ENCODE results near the gene TENT5C.

The TENT5C gene

DNA sequence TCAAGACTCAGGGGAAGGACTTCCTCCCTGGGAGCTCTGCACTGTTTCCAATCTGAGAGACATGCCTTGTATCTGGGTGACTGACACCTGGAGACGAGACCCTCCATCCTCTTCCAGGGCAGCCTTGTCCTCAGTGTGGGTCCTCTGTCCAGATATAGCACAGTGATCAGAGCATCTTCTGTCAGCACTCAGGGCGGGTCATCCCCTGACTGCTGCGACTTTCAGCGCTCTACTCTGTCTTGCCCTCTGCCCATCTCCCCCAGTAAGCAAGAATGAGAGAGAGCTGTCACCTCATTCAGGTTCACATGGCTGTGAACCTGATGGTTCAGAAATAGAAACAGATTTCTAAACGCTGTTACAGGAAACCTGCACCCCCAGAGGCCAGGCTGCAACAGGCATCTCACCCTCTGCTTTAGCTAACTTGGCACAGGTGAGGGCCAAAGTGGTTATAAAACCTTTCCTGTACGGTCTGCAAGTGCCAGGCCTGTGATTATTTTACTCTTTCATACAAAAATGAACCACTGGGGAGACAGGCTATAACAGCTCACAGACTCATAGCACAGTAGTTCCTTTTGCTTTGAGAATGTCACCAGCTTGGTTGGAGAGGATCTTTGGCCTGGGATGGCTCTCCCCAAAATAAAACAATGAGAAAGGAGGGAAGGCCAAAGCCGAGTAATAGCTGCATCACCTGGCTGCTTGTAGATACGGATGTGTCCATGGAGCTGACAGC, 11.4 kb upstream of the TENT5C start:
- no peak for ATAC-seq

DNA sequence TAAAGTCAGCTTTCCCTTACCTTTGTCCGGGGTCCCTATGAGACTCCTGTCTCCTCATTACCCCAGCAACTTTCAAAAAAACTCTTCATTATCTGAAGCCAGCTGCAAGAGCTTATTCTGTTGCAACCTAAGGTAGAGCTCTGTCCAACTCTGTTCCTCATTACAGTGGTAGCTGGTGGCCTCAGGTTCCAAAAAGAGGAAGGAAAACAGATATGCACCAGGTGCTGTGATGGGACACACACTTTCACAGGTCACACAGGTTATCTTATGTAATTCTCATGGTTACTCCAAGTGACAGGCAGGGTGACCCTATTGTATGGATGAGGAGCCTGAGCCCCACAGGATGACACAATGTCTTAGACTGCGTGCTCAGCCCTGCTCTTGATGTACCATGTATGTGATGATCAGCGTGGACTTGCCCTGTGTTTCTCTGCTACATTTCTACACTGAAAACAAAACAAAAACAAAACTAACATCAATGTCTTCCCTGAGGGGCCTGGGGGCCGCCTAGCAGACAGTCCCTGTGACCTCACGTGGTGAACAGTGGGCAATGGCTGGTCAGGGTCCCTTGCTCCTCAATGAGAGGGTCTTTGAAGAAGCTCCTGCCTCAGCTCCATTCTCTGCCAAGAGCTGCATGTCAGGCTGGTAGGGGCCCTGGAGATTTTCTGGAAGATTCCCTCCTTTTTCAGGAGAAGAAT, 9.7 kb upstream of the TENT5C start:
- no peak for ATAC-seq

DNA sequence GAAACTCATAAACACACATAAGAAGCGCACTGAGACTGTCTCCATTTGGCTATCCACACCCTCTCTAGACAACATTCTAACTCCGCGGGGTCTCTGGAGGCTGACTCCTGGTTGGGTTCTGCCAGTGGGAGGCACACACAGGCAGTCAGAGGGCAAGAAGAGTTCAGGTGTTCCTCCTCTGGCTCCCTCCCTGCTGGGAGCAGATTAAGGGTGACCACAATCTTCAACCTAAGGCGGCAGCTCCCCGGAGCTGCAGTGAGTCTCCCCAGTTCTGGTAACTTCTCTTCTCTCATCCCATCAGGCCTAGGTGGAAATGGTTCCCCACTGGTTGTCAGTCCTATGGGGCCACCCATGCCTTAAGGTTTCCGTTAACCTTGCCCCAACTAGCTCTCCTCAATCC, 7.4 kb upstream of the TENT5C start:
- ATAC-seq, result no peak

DNA sequence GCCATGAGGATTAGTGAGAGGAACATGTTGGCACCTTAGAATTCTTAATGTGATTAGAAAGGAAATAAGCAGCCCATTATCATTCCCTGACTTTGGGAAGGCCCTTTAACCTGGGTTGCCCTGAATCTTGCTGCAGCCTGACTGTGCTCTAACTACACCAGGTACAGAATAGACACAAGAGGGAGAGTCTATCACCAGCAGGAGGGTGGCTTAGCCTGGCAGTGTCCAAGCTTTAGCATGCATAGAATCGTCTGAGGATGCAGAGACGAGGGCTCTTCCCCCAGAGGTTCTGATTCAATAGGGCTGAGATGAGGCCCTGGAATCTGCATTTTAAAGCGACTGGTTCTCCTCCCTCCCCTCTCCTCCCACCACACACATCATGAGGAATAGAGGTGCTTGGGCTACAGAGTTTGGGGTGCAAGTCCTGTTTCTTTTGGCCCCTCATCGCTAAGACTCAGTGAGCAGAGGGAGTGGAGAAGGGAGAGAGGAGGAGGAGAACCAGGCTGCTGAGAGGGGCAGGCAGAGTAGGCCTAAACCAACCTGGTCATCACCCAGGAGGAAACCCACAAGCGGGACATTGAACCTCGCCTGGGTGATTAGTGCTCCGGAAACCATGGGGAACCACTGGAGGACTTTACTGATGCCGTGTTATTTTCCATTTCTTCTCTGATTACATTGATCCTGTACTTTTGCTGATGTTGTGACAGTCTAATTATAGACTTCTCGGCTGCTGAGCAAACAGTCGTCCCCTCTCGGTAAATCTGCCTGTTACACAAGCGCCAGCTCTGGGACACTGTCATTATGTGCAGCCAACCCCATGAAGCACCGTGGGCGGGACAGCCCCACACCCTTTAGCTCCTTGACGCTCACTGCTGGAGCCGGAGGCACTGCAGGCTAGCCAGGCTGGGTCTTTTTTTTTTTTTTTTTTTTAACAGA, 6.3 kb upstream of the TENT5C start:
- no peak for ATAC-seq

DNA sequence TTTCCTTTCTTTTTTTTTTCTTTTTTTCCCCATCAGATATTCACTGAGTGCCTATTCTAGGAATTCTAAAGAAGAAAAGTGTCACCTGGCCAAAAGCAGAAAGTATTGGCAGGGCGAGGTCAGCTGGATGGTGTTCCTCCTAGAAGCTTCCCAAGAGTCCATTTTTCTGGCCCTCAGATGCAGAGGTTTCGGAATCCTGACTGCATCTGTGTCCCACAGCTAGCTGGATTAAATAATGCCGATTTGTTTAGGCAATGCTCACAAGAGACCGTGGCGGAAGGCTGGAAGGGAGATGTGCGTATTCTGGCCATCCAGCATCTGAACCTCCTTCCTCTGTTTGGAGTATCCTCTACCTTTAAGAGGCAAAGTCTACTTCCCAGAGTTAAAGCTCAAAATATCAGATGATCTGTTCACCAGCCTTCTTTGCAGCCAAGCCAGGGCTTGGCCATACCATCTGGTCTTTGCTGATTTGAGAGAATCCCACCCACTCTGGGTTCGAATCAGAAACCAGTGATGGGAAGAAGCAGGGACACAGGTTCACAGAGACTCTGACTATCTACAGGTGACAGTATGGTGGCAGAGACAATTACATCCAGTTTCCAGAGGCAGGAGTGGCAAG, 5.4 kb upstream of the TENT5C start:
- ATAC-seq, result no peak

DNA sequence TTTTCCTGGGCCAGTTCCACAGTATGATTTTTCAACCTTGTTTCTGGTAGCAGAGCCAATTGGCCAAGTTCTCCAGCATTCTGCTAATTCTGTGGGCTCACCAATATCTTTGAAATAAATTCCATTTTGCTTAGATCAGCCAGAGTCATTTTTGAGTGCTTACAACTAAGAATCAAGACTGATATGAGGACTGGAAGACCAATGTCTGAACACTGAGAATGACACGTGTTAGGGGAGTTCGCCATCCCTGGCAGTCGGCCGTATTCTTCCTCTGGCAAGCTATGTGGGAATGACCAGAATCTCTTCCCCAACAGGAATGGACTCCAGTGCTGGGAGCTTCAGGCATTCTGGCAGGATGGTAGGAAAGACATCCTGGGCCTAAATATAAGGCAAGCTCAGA, 4.9 kb upstream of the TENT5C start:
- no peak for ATAC-seq

DNA sequence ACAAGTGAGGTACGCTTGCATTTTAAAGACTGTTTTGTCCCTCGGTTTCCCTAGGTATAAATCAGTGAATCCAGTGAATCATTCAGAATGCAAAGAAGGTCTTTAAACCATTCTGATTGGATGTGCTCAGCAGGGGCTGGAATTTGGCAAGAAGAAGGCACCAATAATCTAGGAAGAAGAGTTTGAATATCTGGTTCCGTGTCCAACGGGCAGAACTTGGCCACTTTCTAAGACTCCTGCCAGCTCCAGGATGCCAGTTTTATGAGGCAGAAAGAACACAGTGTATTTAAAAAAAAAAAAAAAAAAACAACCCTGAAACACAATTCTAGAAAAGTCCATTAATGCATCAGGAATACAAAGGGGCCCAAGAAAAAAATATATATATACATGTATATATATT, 3.0 kb upstream of the TENT5C start:
- no peak for ATAC-seq

DNA sequence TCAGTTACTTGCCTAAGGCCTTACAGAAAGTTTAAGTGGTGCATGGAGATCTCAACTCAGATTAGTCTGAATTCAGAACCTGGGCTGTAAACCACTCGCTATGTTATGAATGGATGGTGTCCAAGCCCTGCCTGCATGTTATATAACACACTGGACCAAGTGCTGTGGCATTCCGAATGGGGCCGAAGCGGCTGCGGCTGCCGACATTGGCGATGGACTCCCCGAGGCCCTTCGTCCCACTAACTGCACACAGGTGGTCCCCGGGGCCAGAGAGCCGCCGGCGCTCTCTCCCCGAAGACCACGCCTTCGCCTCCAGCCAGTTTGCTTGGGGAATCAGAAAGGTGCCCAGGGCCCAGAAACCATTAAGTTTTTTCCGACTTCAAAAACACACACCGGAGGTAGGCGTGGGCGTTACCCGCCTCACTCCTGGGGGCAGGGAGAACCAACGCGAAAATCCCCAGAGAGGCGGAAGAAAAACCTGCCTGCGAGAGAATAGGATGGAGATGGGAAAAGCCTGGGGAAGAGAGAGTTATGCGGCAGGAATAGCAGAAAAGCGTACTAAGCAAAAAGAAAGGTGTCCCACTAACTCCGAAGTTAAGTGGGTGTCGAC, 579 bp upstream of the TENT5C start:
- peak; percentile 18 to 25 for ATAC-seq

DNA sequence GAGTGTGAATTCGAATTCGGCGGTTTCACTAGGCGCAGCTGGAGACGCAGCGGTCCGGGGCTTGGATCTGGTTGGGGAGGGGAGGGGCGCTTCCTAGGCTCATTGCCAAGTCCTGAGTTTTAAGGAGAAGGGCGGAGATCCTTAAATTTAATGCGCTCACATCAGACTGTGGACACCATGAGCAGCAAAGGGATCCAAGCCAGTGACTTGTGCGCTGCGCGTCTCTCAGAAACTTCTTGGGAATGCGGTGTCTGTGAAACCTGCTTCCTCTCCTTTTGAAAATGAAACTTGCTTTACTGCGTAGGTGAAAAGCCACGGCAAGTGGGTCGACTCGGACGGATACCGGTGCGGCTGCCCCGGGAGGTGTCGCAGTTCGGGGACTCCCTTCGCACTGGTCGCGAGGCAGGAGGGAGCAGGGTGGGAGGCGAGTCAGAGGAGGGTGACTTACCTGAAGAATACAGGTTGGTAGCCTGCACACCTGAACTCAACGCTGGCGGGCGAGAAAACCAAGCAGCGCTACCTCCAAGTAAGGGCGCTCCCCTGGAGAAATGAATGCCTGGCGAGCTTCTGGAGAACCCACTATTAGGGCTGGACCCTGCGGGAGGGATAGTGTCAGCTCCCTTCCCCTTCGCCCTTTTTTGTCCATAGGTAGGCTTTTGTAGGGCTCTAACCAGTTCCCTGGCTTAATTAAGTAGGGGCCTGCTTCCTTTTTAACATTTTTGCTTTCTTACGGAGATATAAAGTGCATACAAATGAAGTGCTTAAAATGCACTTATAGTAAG, 992 bp downstream of the TENT5C start:
- ATAC-seq, result peak; percentile 5 to 15

DNA sequence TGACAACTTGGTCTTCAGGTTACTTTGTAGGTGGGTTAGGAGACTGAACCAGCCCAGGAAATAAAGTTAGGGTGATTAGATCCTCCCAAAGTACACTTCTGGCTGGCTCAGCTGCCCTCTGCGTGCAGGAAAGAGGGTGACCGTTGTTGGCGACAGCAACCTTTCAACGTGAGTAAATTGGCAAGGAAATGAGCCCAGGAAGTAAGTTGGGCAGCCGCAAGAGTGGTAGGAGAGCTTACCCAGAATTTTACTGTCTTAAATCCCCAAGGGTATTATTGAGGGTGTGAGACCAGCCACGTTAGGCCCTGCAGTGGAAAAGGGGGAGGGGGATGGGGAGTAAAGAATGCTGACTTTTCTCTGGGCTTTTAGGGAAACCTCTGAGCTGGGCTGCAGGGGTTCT, 1.6 kb downstream of the TENT5C start:
- no peak for ATAC-seq

DNA sequence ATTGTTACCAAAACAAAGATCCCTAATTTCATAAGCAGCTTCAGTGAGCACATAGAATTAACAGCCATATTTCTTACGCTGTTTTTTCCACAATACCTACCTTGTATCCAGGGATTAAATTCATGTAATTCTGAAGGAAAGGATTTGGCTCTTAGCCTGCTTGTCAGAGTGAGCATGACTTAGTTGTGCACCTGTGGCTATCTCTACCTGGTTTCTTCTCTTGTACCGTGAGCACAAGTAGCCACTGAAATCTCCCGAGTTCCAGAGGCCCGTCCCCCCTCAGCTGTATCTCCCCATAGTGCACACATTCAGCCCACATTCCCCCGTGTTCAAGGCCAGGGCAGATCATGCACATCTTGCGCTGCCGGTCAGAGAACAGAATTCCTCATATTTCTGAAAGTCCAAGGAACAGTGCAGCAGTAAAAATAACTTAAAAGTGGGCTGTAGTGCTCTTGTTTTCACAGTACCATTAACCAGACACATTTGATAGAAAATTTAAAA, 2.3 kb downstream of the TENT5C start:
- ATAC-seq, result no peak

DNA sequence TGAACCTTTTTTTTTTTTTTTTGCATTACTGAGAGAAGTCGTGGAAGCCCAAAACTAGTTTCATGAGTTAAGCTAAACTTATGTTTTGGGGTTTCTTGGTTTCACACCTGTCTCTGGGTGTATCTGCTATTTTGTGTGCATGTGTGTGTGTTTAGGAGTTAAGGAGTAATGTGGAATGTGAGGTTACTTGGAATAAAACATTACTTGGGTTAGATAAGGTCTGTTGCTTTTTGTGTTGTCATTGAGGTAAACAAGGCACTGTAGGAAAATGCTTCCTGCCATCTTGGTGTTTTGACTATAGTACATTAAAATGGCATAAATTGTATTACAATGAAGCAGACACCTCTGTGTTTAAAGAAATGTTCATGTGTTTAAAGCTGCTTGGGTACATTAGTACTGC, 2.9 kb downstream of the TENT5C start:
- no peak for ATAC-seq

DNA sequence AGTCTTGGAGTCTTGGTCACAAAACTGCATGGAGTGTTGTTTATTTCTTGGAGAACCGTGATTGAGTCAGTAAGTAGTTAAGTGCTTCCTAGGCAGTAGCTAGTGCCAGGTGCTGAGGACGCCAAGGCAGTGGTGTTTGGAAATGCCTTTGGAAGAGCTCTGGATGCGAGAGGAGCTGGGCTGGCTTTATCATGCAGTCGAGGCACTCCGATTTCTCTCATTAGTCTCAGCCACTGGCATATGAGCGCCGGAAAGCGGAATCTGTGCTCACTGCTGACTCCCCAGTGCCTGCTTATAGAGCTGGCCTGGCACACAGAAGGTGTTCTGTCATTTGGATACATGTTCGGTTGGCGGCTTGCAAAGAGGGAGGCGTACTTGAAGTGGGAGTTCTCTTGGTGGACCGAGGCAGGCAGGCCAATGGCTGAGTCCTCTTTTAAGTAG, 3.6 kb downstream of the TENT5C start:
- ATAC-seq, result no peak

DNA sequence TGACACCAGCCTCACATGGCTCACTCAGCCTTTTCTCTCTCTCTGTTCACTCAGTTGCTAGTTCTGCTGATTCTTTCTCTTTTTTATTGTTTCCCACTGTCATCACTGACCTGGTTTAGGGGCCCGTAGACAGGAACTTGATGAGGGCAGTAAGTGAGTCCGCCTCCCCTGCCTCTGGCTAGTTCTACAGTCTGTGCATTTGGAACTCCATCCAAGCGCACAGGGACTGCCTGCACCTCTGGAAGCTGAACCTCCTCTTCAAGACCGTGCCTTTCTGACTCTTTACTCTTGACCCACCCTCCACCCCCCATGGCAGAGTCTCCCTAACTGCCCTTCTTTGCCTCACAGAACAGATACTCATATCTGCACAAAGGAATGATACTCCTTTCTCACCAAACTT, 4.2 kb downstream of the TENT5C start:
- no peak for ATAC-seq

DNA sequence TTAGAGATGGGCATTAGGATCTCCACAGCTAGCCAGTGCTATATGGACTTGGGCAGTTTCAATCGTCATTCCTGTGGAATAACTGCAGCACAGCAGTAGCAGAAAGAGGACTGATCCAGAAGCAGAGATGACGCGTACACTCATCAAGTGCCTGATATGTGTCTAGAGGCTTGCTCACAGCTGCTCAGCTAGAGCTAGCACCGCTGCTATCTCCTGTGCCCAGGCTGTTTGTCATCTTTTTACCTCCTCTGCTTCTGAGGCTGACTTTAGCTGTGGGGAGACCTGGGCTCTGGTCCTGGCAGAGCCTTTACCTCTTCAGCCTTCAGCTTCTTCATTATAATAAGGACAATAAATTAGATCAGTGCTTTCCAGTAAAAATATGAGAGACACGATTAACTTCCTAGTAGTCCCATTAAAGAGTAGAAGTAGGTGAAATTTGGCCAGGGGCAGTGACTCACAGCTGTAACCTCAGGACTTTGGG, 5.3 kb downstream of the TENT5C start:
- ATAC-seq, result peak in 1 of 2 donors; percentile 46

DNA sequence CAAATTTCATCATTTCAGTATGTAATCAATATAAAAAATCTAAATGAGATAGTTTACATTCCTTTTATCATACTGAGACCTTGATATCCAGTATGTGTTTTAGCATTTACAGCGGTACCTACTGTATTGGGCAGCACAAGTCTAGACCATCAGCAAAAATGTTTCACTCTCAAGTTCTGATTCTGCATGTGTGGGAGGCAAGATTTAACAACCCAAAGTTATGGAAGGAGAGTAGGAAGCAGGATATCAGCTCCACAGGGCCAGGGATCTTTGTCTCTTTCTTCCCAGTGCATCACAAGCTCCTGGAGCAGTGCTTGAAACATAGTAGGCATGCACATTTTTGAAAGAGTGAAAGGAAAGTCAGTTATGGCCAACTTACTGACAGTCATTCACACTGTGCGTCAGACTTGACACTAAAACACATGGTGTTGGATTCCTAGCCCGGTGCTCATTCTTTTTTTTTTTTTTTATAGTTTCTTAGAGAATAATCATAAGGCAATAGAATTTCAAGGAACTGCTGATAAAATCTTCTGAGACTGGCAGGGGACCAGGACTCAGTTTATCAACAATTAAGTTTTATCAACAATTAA, 6.1 kb downstream of the TENT5C start:
- ATAC-seq, result no peak

DNA sequence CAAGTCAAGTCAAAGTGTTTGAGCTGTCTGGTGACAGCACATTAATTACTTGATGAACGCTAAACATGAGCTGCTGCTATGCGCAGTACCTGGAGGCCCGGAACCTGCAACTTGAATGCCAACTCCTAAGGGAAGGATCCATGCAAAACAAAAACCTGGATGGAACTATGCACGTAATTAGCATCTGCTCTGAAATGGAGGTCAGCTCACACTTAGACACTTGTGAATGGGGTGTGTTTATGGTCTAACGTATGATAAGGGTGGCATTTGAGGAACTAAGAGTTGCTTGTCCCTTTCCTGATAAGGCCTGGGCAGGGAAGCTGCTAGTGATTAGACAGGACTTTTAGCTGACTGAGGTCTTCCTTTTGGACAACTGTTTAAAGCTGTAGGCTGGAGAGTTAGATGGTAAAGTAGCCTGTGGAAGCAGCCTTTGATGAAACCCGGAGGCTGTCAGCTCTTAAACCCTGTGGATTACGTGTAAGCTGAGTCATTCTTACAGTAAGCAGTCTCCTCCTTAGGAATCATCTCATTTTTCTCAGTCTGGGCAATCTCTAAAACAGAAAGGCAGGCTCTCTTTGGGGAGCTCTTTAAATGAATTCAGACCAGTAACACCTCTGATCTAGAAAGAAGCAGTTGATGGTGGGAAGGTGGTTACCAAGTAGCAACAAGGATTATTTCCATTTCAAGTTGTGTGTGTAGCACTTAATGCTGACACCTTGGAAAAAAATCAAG, 6.8 kb downstream of the TENT5C start:
- ATAC-seq, result no peak

DNA sequence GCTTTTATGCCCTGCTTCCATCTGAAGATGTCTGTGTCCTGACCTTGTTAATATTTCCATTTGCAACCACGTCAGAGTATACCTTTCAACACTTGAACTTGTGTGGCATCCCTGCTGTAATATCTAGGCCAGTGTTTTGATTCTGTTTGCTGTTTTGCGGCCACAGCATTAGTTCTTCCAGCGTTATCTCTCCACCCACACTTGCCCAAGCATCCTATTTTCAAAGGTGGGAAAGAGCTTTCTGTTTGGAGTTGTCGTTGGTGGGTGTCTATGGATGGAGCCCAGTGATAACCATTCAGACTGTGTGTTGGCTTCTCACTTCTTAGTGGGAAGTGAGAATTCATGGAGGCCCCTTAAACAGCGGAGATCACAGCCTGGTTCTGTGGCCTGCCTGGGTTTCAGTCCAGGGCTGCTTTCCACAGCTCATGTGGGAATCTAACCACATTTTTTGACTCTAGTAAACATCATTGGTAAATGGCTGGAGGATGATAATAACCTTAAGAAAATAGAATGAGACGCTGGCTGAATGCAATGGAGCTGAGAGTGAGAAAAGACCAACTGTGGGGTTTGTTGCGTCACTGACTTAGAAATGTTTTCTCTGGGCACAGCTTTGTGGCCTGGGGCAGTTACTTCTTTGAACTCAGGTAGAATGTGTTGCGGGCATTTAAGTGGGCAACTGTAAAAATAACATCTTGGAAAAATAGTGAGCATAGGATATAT, 7.6 kb downstream of the TENT5C start:
- ATAC-seq, result no peak

DNA sequence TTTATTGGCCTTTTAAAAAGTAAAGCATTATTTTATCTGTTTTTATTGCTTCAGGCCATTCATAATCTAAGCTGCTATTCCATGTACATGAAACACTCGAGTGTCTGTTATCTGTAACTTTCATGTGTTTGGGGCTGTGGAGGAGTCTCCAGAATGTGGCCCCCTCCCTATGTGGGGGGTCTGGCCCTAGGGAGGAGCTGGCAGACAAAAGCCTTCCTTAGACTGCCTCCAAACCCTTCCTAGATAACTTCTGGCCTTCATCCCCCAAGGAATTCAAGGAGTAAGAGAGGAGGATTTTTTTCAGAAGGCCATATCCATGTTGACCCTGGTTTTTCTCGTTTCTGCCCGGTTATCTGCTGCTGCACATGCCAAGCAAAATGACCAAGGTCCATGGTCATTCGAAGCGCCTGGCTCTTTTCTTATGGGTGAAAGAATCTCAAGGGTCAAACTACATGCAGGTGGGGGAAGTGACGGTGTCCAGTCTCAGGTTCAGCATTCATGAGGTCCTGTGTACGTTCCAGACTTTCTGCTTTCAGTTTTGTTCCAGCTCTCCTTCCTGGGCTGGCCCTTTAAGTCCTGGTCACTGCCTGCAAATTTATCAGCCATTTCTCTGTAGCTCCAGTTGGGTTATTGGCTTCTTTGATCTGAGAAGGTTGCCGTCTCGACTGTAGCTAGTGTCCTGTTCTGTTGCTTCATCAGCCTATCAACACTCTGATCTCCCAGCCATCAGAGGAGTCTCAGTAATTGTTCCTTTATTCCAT, 8.3 kb downstream of the TENT5C start:
- ATAC-seq, result no peak

All from activated CD4-positive, CD25-positive, alpha-beta regulatory T cell treated with anti-CD3 and anti-CD28 coated beads, Interleukin-2, amount 50 U/mL, for 24 hours (primary cell).